NCI-H345 treated with DMSO at 0.1 percent for 48 hours (cell line): Measurements from ENCODE around the gene L3MBTL2.

Experiments
- DNase-seq: peaks from one replicate; lab custom pipeline; 2025; ENCODE audit not compliant: unreplicated experiment; lab: John Stamatoyannopoulos, UW

Gene L3MBTL2

GRCh38 chr22:41264408-41264941 is 59.4 kb downstream of the L3MBTL2 start:
- DNase-seq = no peak

GRCh38 chr22:41267958-41268357 is 62.8 kb downstream of the L3MBTL2 start:
- DNase-seq = no peak

DNA sequence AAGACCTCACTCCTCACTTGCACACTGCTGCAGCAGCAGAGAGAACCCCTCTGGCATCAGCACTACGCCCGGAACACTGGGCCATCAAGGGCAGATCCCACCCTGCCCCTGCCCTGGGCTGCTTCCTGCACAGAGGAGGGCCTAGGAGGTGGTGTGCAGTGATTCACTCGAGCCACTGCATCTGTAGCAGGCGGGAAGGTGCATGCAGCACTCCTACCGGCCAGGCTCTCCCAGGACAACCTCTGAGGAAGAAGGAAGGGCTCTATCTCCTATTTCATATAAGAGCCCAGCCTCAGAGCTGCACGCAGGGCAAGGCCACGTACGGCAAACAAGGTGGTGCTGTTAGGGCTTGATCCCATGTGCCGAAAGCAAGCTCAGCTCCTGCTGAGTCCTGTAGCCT is 66.7 kb downstream of the L3MBTL2 start:
- DNase-seq = no peak

- DNase-seq = no peak
Measured at GRCh38 chr22:41273128-41273527, 68.0 kb downstream of the L3MBTL2 start.

DNA sequence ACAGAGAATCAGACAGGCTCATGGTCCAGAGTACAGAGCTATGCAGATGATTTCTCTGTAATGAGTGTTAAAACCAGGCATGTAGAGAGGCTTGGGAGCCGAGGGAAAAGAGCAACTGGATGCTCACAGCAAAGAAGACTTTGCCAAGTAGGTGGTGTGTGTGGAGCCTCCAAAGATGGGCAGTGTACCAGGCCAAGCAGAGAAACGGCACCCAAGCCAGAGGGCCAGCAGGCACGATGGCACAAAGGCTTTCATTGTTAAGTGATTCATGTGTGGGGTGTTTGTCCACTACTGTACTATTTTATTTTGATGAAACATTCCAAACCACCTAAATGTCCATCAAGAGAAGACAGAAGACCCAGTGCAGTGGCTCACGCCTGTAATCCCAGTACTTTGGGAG is 69.7 kb downstream of the L3MBTL2 start:
- no peak for DNase-seq

DNA sequence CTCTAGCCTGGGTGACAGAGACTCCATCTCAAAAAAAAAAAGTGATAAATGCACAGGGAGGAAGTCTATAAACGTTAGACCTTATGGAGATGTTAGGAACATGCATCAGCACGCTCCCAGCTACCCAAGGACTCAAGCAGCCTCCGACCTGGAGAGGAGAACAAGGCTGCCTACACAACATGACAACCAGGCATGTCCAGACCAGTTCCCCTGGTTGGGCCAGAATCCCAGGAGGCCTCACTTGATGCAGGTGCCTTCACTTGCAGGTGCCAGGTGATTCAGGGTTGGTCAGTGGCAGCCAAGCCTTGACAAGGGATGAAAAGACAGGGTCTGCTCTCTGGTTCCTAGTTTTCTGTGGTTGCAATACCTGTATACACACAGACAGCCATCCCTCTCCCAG is 75.0 kb downstream of the L3MBTL2 start:
- no peak for DNase-seq

DNA sequence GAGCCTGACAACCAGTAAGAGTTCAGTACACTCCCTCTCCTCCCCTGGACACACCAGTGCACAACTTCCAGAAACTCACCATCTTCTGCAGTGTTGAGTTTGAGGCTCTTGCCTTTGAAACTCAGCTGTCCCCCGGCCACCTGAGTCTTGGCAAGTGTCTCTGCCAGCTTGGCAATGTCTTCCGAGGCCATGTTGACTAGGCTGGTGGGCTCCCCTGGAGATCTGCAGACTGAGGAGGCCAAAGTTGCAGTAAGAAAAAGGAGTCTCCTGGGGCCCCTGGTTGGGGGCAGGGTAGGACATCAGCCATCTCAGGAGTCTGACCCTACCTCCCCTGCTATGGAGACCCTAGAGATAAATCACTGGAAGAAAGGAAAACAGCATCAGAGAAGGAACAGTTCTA is 75.7 kb downstream of the L3MBTL2 start:
- no peak for DNase-seq
